Fibroblast of gingiva (primary cell): ENCODE measurements around the gene SPTBN2.

Source experiments
- DNase-seq: peaks from one replicate; pipeline ENCODE4 v3.0.0-alpha.2; 2011; ENCODE audit warnings: low read depth

SPTBN2 gene

GRCh38 chr11:66723693-66724092, 5.3 kb downstream of the SPTBN2 start:
- DNase-seq, result no peak

GRCh38 chr11:66722745-66723651, 6.0 kb downstream of the SPTBN2 start:
- DNase-seq, result no peak

GRCh38 chr11:66721939-66722338, 7.1 kb downstream of the SPTBN2 start:
- no peak for DNase-seq

- DNase-seq, result no peak
Observed at GRCh38 chr11:66720899-66721470, 8.0 kb downstream of the SPTBN2 start.

- DNase-seq, result peak; percentile 33
Observed at GRCh38 chr11:66720223-66720898, 8.7 kb downstream of the SPTBN2 start.

GRCh38 chr11:66719111-66719872, 9.7 kb downstream of the SPTBN2 start:
- DNase-seq, result no peak

GRCh38 chr11:66718320-66718971, 10.6 kb downstream of the SPTBN2 start:
- DNase-seq, result no peak

- no peak for DNase-seq
Observed at GRCh38 chr11:66717925-66718319, 11.1 kb downstream of the SPTBN2 start.

GRCh38 chr11:66716996-66717395, 12.0 kb downstream of the SPTBN2 start:
- no peak for DNase-seq

GRCh38 chr11:66715346-66716085, 13.5 kb downstream of the SPTBN2 start:
- no peak for DNase-seq

- DNase-seq, result no peak
Observed at GRCh38 chr11:66713746-66714480, 15.1 kb downstream of the SPTBN2 start.

- DNase-seq, result no peak
Observed at GRCh38 chr11:66710384-66710930, 18.6 kb downstream of the SPTBN2 start.

- DNase-seq, result no peak
Observed at GRCh38 chr11:66708701-66709100, 20.3 kb downstream of the SPTBN2 start.

GRCh38 chr11:66708094-66708493, 20.9 kb downstream of the SPTBN2 start:
- DNase-seq, result no peak

- no peak for DNase-seq
Observed at GRCh38 chr11:66707486-66707885, 21.5 kb downstream of the SPTBN2 start.

GRCh38 chr11:66706989-66707388, 22.0 kb downstream of the SPTBN2 start:
- DNase-seq, result no peak

GRCh38 chr11:66705587-66706335, 23.3 kb downstream of the SPTBN2 start:
- no peak for DNase-seq

GRCh38 chr11:66704659-66705360, 24.2 kb downstream of the SPTBN2 start:
- DNase-seq, result no peak
